Skeletal muscle satellite cell (primary cell): ENCODE measurements around the gene ESRRA.
A peak's percentile ranks its signal among the peaks of the same experiment; 100 is the strongest.

Experiments
- H3K27me3 ChIP-seq: 2 replicates; pipeline ENCODE4 v1.7.0; 2013; ENCODE audit warnings: low read length; ENCODE audit not compliant: control insufficient read depth, insufficient read depth
- H3K36me3 ChIP-seq: 2 replicates; pipeline ENCODE4 v1.7.0; 2013; ENCODE audit warnings: mild to moderate bottlenecking, control low read depth, low read length; ENCODE audit not compliant: insufficient read depth
- H3K4me1 ChIP-seq: 2 replicates; pipeline ENCODE4 v1.7.0; 2013; ENCODE audit warnings: low read length; ENCODE audit not compliant: control insufficient read depth, insufficient read depth
- H3K4me2 ChIP-seq: 2 replicates; pipeline ENCODE4 v1.7.0; 2013; ENCODE audit warnings: mild to moderate bottlenecking, low read length
- H3K4me3 ChIP-seq: 2 replicates; pipeline ENCODE4 v1.7.0; 2013; ENCODE audit warnings: low read length
- H3K9ac ChIP-seq: 2 replicates; pipeline ENCODE4 v1.7.0; 2013; ENCODE audit warnings: mild to moderate bottlenecking, low read depth, low read length, moderate library complexity
- H3K9me3 ChIP-seq: replicated peaks from 2 replicates; pipeline ENCODE4 v1.7.0; 2013; ENCODE audit warnings: mild to moderate bottlenecking, control low read depth, low read length

ESRRA gene

DNA sequence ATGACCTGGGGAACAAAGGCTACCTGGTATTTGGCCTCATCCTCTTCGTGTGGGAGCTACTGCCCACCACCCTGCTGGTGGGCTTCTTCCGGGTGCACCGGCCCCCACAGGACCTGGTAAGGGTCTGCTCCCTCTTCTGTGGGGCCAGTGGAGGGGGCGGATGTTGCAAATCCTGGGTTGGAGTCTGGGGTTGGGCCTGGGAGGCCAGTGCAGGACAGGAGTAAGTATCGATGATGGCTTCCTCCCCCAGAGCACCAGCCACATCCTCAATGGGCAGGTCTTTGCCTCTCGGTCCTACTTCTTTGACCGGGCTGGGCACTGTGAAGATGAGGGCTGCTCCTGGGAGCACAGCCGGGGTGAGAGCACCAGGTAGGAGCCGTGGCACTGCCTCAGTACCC, 17.0 kb upstream of the ESRRA start:
- no peak overlapping the region for H3K4me3 ChIP-seq
- H3K9ac ChIP-seq: no peak overlapping the region
- H3K4me2 ChIP-seq: no peak overlapping the region
- peaks cover 26% of the 10 kb centered on the region for H3K4me1 ChIP-seq
- no peaks in the 10 kb centered on the region for H3K9me3 ChIP-seq
- no peaks in the 10 kb centered on the region for H3K36me3 ChIP-seq
- peaks cover 32% of the 10 kb centered on the region for H3K27me3 ChIP-seq

DNA sequence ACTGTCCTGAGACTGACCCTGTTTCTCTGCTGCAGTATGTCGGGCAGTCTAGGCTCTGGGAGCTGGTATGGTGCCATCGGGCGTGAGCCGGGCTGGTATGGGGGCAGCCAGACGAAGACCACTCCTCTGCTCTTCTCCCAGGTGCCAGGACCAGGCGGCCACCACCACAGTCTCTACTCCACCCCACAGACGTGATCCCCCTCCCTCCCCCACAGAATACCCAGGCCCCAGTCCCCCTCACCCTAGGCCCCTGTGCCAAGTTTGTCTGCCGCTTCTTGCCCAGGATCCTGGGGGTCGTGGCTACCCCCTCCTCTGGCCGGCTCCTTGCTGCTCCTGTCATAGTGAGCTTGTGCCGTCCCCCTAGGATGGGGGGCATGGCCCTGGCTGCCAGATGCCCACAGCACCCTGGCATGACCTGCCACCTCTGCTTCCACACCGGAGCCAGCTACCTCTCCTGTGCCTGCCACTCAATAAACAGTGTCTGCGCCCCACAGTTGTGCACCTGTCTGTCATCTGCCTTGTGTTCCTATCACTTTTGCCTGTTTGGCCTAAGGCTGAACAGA, 16.2 kb upstream of the ESRRA start:
- no peak overlapping the region for H3K4me2 ChIP-seq
- H3K4me3 ChIP-seq: no peak overlapping the region
- H3K9me3 ChIP-seq: no peaks in the 10 kb centered on the region
- no peak overlapping the region for H3K9ac ChIP-seq
- H3K36me3 ChIP-seq: no peaks in the 10 kb centered on the region
- peaks cover 39% of the 10 kb centered on the region for H3K27me3 ChIP-seq
- peaks cover 19% of the 10 kb centered on the region for H3K4me1 ChIP-seq

DNA sequence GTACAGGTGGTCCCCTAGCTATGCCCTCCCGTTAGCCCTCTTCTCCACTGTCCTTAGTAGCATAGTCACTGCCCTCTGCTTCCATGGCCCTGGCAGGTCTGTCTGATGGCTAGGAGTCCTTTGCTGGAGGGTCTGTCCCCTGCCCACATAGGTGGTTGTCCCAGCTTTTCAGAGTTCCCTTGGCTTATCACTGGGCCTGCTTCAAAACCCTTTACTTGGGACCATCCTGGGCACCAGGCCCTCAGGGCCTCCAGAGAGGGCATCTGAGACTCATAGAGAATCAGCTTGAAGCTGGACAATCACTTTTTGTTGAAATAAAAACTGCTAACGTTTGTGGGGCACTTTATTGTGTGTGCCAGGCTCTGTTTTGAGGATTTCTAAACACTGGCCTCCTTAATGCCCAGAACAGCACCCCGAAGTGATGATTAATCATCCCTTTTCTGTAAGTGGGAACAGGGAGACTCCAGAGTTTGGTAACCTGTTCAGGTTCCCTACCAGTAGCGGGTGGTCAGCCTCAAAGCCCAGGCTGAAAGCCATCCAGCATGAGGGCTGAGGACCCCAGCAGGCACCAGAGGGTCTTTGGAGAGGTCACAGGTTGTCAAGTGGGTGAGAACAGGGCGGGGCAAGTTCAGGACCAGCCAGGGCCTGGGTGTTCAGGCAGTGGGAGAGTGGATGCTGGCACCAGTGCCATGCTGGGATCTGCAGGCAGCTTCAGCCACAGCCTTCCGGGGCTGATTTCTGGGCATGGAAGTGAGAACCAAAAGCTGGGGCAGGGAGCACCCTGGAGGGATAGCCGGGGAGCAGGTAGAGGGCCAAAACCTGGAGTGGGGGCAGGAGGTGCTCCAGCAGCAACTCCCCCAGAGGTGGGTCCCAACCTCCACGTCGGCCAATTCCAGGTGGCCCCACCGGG, 14.7 kb upstream of the ESRRA start:
- Histone ChIP-seq H3K36me3 (no peaks in the 10 kb centered on the region), H3K4me2 (peak overlapping the region; percentile 80), H3K9ac (no peak overlapping the region), H3K4me3 (no peak overlapping the region), H3K27me3 (peaks cover 50% of the 10 kb centered on the region), H3K9me3 (no peaks in the 10 kb centered on the region), H3K4me1 (peaks cover 17% of the 10 kb centered on the region)

GRCh38 chr11:64291262-64291751, 14.0 kb upstream of the ESRRA start, which contains the start of gene KCNK4:
Gene KCNK4, plus strand, starts transcription at chr11:64291302. Its CDS starts 1,717 bp downstream, at chr11:64293019.
- Histone ChIP-seq H3K4me2 (peak within 1 kb of the TSS; percentile 80), H3K4me1 (peaks cover 13% of the 10 kb centered on the region), H3K4me3 (peak within 1 kb of the TSS; percentile 52), H3K36me3 (no peaks in the 10 kb centered on the region), H3K9ac (no peak within 1 kb of the TSS), H3K9me3 (no peaks in the 10 kb centered on the region), H3K27me3 (peaks cover 57% of the 10 kb centered on the region)

DNA sequence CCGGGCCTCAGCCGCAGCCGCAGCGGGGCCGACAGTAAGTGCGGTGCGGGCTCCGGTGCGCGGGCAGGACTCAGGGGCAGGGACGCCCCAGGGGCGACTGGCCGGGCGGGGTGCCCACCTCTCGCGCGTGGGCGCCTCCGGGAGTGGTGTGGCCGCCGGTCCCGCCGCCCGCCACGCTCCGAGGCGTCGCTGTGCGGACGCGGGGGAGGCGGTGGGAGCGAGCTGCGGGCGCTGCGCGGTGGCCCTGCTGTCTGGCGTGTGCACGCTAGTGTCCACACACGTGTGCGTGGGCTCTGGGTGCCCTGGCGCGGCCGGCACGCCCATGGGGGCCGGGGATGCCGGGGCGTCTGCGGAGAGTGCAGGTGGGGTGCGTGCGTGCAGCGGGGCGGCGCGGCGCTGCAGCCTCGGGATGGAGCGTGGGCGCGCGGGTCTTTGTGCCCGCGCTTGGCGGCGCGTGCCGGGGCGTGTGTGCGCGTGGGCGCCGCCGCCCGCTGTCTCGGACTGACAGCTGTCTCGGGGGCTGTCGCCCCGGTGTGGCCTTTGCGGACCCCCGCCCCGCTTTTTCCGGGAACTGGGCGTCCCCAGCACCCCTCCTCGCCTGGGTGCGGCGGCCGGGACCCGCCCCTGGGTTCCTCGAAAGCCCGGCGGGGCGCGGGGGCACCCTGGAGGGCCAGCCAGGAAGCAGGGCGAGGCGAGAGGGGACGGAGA, 13.4 kb upstream of the ESRRA start:
- Histone ChIP-seq H3K27me3 (peaks cover 63% of the 10 kb centered on the region), H3K4me3 (peak overlapping the region; percentile 52), H3K9me3 (no peaks in the 10 kb centered on the region), H3K4me1 (peaks cover 9% of the 10 kb centered on the region), H3K4me2 (peak overlapping the region; percentile 80), H3K36me3 (no peaks in the 10 kb centered on the region), H3K9ac (no peak overlapping the region)

- peak overlapping the region; percentile 80 for H3K4me2 ChIP-seq
- H3K36me3 ChIP-seq: no peaks in the 10 kb centered on the region
- peaks cover 70% of the 10 kb centered on the region for H3K27me3 ChIP-seq
- no peaks in the 10 kb centered on the region for H3K9me3 ChIP-seq
- peaks cover 9% of the 10 kb centered on the region for H3K4me1 ChIP-seq
- H3K9ac ChIP-seq: no peak overlapping the region
- H3K4me3 ChIP-seq: peak overlapping the region; percentile 52
Measured at GRCh38 chr11:64292460-64293254, 12.7 kb upstream of the ESRRA start.

GRCh38 chr11:64294774-64295173, 10.6 kb upstream of the ESRRA start:
- Histone ChIP-seq H3K9me3 (no peaks in the 10 kb centered on the region), H3K36me3 (no peaks in the 10 kb centered on the region), H3K9ac (no peak overlapping the region), H3K4me1 (peaks cover 13% of the 10 kb centered on the region), H3K4me3 (no peak overlapping the region), H3K27me3 (peaks cover 91% of the 10 kb centered on the region), H3K4me2 (no peak overlapping the region)

GRCh38 chr11:64295760-64296159, 9.6 kb upstream of the ESRRA start:
- Histone ChIP-seq H3K9ac (no peak overlapping the region), H3K4me3 (no peak overlapping the region), H3K4me1 (peaks cover 23% of the 10 kb centered on the region), H3K4me2 (no peak overlapping the region), H3K9me3 (no peaks in the 10 kb centered on the region), H3K27me3 (peaks cover 94% of the 10 kb centered on the region), H3K36me3 (no peaks in the 10 kb centered on the region)

- no peak overlapping the region for H3K4me2 ChIP-seq
- H3K9ac ChIP-seq: no peak overlapping the region
- no peaks in the 10 kb centered on the region for H3K36me3 ChIP-seq
- H3K4me1 ChIP-seq: peaks cover 25% of the 10 kb centered on the region
- no peak overlapping the region for H3K4me3 ChIP-seq
- no peaks in the 10 kb centered on the region for H3K9me3 ChIP-seq
- peaks cover 91% of the 10 kb centered on the region for H3K27me3 ChIP-seq
Measured at GRCh38 chr11:64296236-64296635, 9.1 kb upstream of the ESRRA start.

DNA sequence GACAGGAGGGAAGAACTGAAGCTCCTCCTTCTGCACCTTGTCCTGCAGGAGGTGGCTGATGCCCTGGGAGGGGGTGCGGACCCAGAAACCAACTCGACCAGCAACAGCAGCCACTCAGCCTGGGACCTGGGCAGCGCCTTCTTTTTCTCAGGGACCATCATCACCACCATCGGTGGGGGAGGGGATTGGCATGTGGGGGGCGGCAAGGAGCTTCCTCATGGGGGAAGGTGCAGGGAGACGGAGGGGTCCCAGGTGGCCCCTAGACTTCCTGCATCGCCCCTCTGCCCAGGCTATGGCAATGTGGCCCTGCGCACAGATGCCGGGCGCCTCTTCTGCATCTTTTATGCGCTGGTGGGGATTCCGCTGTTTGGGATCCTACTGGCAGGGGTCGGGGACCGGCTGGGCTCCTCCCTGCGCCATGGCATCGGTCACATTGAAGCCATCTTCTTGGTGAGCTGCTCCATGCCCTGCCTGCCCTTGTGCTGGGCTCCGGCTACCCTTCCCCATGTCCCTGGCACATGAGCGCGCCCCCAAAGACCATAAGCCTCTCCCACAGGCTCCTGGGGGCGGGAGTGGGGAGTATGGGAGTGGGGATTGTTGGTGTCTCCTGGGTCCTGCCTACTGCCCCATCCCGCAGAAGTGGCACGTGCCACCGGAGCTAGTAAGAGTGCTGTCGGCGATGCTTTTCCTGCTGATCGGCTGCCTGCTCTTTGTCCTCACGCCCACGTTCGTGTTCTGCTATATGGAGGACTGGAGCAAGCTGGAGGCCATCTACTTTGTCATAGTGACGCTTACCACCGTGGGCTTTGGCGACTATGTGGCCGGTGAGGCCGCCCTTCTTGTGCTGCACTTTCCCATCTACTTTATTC, 8.3 kb upstream of the ESRRA start:
- Histone ChIP-seq H3K36me3 (no peaks in the 10 kb centered on the region), H3K9me3 (no peaks in the 10 kb centered on the region), H3K4me1 (peaks cover 20% of the 10 kb centered on the region), H3K4me3 (no peak overlapping the region), H3K27me3 (peaks cover 83% of the 10 kb centered on the region), H3K4me2 (no peak overlapping the region), H3K9ac (no peak overlapping the region)
